Ovary (tissue), 9 donors: ENCODE results near the gene SULT4A1. TPM values are rescaled to one million over a fixed set of nuclear protein-coding genes. Genes with fewer than 3 reads are reported as not detected.
"Not testable (repeated sequence)": the region's sequence is repeated elsewhere in the genome, so short reads cannot be mapped to it uniquely, and the experiment has no call there.

Source experiments
- DNase-seq, 5 donors: peaks; one replicate each; pipeline ENCODE4 v3.0.0-alpha.2; 2019 to 2020
- H3K27ac ChIP-seq, 2 donors: fragments of 200-600 bp; one replicate each; pipeline versions ENCODE4 v1.5.1 to v1.8.0; 2019 to 2022
- H3K27me3 ChIP-seq: fragments of 200-600 bp; one replicate; pipeline ENCODE4 v1.8.0; 2022
- H3K36me3 ChIP-seq: fragments of 200-600 bp; sonication (generic); one replicate; pipeline ENCODE4 v1.5.1; 2019
- H3K4me1 ChIP-seq: one replicate; pipeline ENCODE4 v1.8.1; 2013; ENCODE audit warnings: mild to moderate bottlenecking, moderate library complexity; ENCODE audit not compliant: insufficient read depth
- H3K4me3 ChIP-seq: fragments of 200-600 bp; sonication (generic); one replicate; pipeline ENCODE4 v1.5.1; 2017
- H3K9me3 ChIP-seq, 2 donors: fragments of 200-600 bp in 1 of 2; sonication (generic) in 1 of 2; one replicate each; pipeline versions ENCODE4 v1.5.1 to v1.8.1; 2013 to 2019; ENCODE audit warnings: mild to moderate bottlenecking in 1 of 2, moderate library complexity in 1 of 2
- EP300 ChIP-seq: sonication (generic); formaldehyde crosslinking; IDR thresholded peaks from one replicate; pipeline ENCODE4 v1.6.1; 2017; ENCODE audit warnings: antibody characterized with exemption
- POLR2A ChIP-seq: fragments of 450-650 bp; IDR thresholded peaks from one replicate; pipeline ENCODE4 v1.6.1; 2017; ENCODE audit warnings: antibody characterized with exemption, mild to moderate bottlenecking, moderate library complexity
- WGBS, 3 donors: extraction: QIAGEN DNeasy Blood & Tissue Kit in 1 of 3; methylation state at CpG; one replicate each; pipeline versions ENCODE4 v1.1.5 to v1.1.7; 2013 to 2017; 5-methylcytosine and 5-hydroxymethylcytosine counted together
- intact Hi-C, 4 donors: fragments of 100-400 bp; cut with DNase I; formaldehyde crosslinking; loops; one replicate each; pipeline versions ENCODE4 v1.11.0 to v1.15.1; 2022 to 2023
- polyA plus RNA-seq, 2 donors: library from polyadenylated mRNA; stranded (reverse); fragments of 200-250 nt in 1 of 2; fragments of 350-450 nt in 1 of 2; fragmentation: Illumina TruSeq in 1 of 2; extraction: RNeasy Lipid Tissue Mini Kit (QIAGEN cat#74804) in 1 of 2; gene quantifications; one replicate each; pipeline ENCODE4 v1.2.3, GENCODE V29; 2013 to 2014
- total RNA-seq, 7 donors: library from RNA; depleted of rRNA in 2 of 7; stranded (reverse); fragments of >200 nt in 2 of 7; fragmentation: NEBNext Ultra II Directional in 3 of 7; extraction: Animal tissue kit (Norgen Biotek cat#: 25700) in 3 of 7; gene quantifications; one replicate each; pipeline versions ENCODE4 v1.1.0 to v1.2.4, GENCODE V29; 2016 to 2023
- TF ChIP-seq, protein P1 (sequence below), 3 donors: fragments of 450-650 bp in 2 of 3; fragments of 200-600 bp in 1 of 3; IDR thresholded peaks; one replicate each; pipeline versions ENCODE4 v1.5.1 to v1.8.0; 2016 to 2022; ENCODE audit warnings: antibody characterized with exemption in 3 of 3, mild to moderate bottlenecking in 1 of 3
- donor health status: DM: no; HTN: no; CAD: no; lungs with moderate emphysema.
- donor health status: DM: no; HTN: no; CAD: no.
- donor health status: Bipolar disorder and iron deficiency.
- donor health status: DM: yes; HTN: yes; CAD: no.
- donor health status: DM: no; HTN: no; CAD: no.
- donor health status: DM: yes; HTN: yes; CAD: no.

SULT4A1 gene
- total and polyA plus RNA-seq, 9 donors: 0.36 to 3.5 (median 1.8) TPM

GRCh38 chr22:43905681-43906080 lies 43.4 kb upstream of the SULT4A1 start:
- TF ChIP-seq, protein P1, sequence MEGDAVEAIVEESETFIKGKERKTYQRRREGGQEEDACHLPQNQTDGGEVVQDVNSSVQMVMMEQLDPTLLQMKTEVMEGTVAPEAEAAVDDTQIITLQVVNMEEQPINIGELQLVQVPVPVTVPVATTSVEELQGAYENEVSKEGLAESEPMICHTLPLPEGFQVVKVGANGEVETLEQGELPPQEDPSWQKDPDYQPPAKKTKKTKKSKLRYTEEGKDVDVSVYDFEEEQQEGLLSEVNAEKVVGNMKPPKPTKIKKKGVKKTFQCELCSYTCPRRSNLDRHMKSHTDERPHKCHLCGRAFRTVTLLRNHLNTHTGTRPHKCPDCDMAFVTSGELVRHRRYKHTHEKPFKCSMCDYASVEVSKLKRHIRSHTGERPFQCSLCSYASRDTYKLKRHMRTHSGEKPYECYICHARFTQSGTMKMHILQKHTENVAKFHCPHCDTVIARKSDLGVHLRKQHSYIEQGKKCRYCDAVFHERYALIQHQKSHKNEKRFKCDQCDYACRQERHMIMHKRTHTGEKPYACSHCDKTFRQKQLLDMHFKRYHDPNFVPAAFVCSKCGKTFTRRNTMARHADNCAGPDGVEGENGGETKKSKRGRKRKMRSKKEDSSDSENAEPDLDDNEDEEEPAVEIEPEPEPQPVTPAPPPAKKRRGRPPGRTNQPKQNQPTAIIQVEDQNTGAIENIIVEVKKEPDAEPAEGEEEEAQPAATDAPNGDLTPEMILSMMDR (IDR thresholded peaks at IDR 0.05): no peak
- TF ChIP-seq POLR2A (no peak), EP300 (no peak)
- Histone ChIP-seq H3K9me3 (no peaks in the 10 kb centered on the region), H3K4me3 (no peak overlapping the region), H3K27me3 (no peaks in the 10 kb centered on the region), H3K36me3 (no peaks in the 10 kb centered on the region), H3K27ac (no peak overlapping the region), H3K4me1 (no peaks in the 10 kb centered on the region)
- WGBS, 3 donors: 29 to 37% (median 31%) methylated on average over 7 of the region's 7 CpGs
- no peak for DNase-seq
- intact Hi-C loops: no loop called here

GRCh38 chr22:43904412-43904811 lies 42.1 kb upstream of the SULT4A1 start:
- H3K4me1 ChIP-seq, H3K27ac ChIP-seq, H3K9me3 ChIP-seq, intact Hi-C loops, H3K36me3 ChIP-seq, H3K4me3 ChIP-seq, H3K27me3 ChIP-seq: not testable (repeated sequence)
- WGBS, 3 donors: 25 to 36% (median 30%) methylated on average over 12 of the region's 12 CpGs
- peak in 3 of 5 donors; percentile 44 to 58 (median 55) for DNase-seq

DNA sequence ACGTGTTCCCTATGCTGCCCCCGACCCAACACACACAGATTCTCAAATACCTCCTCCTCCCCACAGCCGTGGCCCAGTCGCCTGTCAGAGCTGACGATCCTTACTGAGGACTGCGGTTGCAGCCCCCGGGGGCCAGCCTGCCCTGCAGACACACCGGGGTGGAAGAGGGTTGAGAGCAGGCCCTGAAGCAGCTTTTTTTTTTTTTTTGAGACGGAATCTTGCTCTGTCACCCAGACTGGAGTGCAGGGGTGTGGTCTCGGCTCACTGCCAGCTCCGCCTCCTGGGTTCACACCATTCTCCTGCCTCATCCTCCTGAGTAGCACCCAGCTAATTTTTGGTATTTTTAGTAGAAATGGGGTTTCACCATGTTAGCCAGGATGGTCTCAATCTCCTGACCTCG lies 40.7 kb upstream of the SULT4A1 start:
- WGBS, 3 donors: 57 to 66% (median 59%) methylated on average over 12 of the region's 12 CpGs
- H3K9me3 ChIP-seq, H3K27me3 ChIP-seq, H3K4me1 ChIP-seq, DNase-seq, intact Hi-C loops, H3K4me3 ChIP-seq, H3K27ac ChIP-seq, H3K36me3 ChIP-seq: not testable (repeated sequence)

DNA sequence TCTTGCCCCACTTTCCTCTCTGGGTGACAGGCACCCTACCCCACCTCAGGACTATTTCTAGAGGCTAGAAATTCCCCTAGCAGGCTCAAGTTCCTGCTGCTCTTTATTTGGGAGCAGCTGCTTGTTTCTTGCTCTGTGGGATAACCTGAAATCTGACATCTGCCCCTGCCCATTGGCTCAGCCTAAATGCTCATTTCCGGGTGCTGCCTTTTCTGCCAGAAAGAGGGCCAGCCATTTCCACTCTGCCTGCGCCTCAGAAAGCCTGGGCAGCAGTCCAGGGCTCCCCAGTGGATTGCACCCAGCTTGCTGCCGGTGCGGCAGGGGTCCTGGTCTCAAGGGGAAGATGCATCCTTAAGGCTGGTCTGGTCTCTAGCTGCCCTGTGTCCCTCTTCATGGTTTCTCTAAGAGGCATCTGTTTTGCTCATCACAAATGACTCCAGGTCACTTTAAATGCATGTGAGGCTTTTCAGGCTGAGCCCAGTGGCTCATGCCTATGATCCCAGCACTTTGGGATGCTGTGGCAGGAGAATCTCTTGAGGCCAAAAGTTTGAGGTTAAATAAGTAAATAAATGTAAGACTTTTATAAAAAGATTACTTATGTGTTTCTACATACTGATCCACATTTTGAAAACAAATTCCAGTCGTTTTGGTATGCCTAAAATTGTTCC lies 39.8 kb upstream of the SULT4A1 start:
- 25 to 45% (median 41%) methylated on average over 5 of the region's 5 CpGs for WGBS, 3 donors
- no peak for DNase-seq
- Histone ChIP-seq H3K4me1 (no peaks in the 10 kb centered on the region), H3K4me3 (no peak overlapping the region), H3K27ac (no peak overlapping the region), H3K9me3 (no peaks in the 10 kb centered on the region), H3K36me3 (no peaks in the 10 kb centered on the region), H3K27me3 (no peaks in the 10 kb centered on the region)
- TF ChIP-seq EP300 (no peak), POLR2A (no peak)
- TF ChIP-seq, protein P1 (IDR thresholded peaks at IDR 0.05): no peak
- intact Hi-C loops: no loop called here

GRCh38 chr22:43900206-43900605 lies 37.9 kb upstream of the SULT4A1 start:
- Histone ChIP-seq H3K27ac (no peak overlapping the region), H3K36me3 (no peaks in the 10 kb centered on the region), H3K9me3 (no peaks in the 10 kb centered on the region), H3K4me3 (no peak overlapping the region), H3K4me1 (no peaks in the 10 kb centered on the region), H3K27me3 (no peaks in the 10 kb centered on the region)
- DNase-seq: no peak
- no peak for TF ChIP-seq POLR2A
- TF ChIP-seq EP300: no peak
- TF ChIP-seq, protein P1 (IDR thresholded peaks at IDR 0.05): no peak
- 53 to 67% (median 65%) methylated on average over 7 of the region's 7 CpGs for WGBS, 3 donors
- intact Hi-C loops: no loop called here
